SU-DHL-6 (cell line): ENCODE measurements around the gene DNER.

Source experiments
- H2AFZ ChIP-seq: fragments of 200-600 bp; sonication (generic); 2 replicates; pipeline ENCODE4 v1.6.1; 2014; ENCODE audit warnings: low read depth, mild to moderate bottlenecking, moderate library complexity, mixed read lengths, antibody characterized with exemption, low read length; ENCODE audit not compliant: severe bottlenecking
- H3F3A ChIP-seq: fragments of 200-600 bp; shearing (Covaris generic); 2 replicates; pipeline ENCODE4 v1.6.0; 2016; ENCODE audit warnings: antibody characterized with exemption, mild to moderate bottlenecking; ENCODE audit not compliant: insufficient read depth
- H3K27ac ChIP-seq: fragments of 200-600 bp; sonication (generic); 2 replicates; pipeline ENCODE4 v1.5.1; 2016; ENCODE audit warnings: low read depth, mild to moderate bottlenecking, low read length, moderate library complexity, mixed read lengths
- H3K27me3 ChIP-seq: fragments of 200-600 bp; sonication (generic), shearing (Covaris generic); 2 replicates; pipeline ENCODE4 v1.6.0; 2014; ENCODE audit warnings: mild to moderate bottlenecking, low read length
- H3K36me3 ChIP-seq: fragments of 200-600 bp; sonication (generic); 2 replicates; pipeline ENCODE4 v1.6.1; 2014; ENCODE audit warnings: mild to moderate bottlenecking, low read length, mixed read lengths
- H3K4me2 ChIP-seq: fragments of 300-600, 200-600 bp; shearing (Covaris generic), sonication (generic); 2 replicates; pipeline ENCODE4 v1.6.0; 2014; ENCODE audit warnings: low read length, low read depth, mild to moderate bottlenecking; ENCODE audit not compliant: poor library complexity, severe bottlenecking
- H3K4me3 ChIP-seq: fragments of 200-600 bp; sonication (generic); 2 replicates; pipeline ENCODE4 v1.5.1; 2014; ENCODE audit warnings: antibody characterized with exemption, low read length, mild to moderate bottlenecking, mixed read lengths; ENCODE audit not compliant: insufficient read depth, poor library complexity, severe bottlenecking
- H3K79me2 ChIP-seq: fragments of 200-600 bp; sonication (generic); 2 replicates; pipeline ENCODE4 v1.6.1; 2014; ENCODE audit warnings: mild to moderate bottlenecking, low read length, moderate library complexity; ENCODE audit not compliant: insufficient read depth
- H3K9ac ChIP-seq: fragments of 200-600 bp; sonication (generic); 2 replicates; pipeline ENCODE4 v1.7.0; 2014; ENCODE audit warnings: mild to moderate bottlenecking, low read length
- H3K9me2 ChIP-seq: fragments of 200-600 bp; sonication (generic); replicated peaks from 2 replicates; pipeline ENCODE4 v1.6.1; 2014; ENCODE audit warnings: low read length; ENCODE audit not compliant: insufficient read depth
- H3K9me3 ChIP-seq: fragments of 200-600 bp; sonication (generic); 2 replicates; pipeline ENCODE4 v1.6.1; 2014; ENCODE audit warnings: low read length, mixed read lengths; ENCODE audit not compliant: insufficient read depth
- H4K20me1 ChIP-seq: fragments of 200-600 bp; sonication (generic); 2 replicates; pipeline ENCODE4 v1.6.1; 2014; ENCODE audit warnings: low read depth, mild to moderate bottlenecking, antibody characterized with exemption, low read length, moderate library complexity, mixed read lengths
- CTCF ChIP-seq: fragments of 200-600 bp; sonication (generic); IDR thresholded peaks from one replicate; pipeline ENCODE4 v1.5.1; 2017; ENCODE audit warnings: antibody characterized with exemption, mild to moderate bottlenecking, low read length, moderate library complexity; ENCODE audit not compliant: insufficient read depth, poor library complexity, severe bottlenecking
- EZH2phosphoT487 ChIP-seq: fragments of 200-600 bp; sonication (generic), shearing (Covaris generic); conservative IDR thresholded peaks from 2 replicates; pipeline ENCODE4 v1.6.1; 2018; ENCODE audit warnings: mild to moderate bottlenecking, antibody characterized with exemption, low read length, moderate library complexity, mixed read lengths

The DNER gene

DNA sequence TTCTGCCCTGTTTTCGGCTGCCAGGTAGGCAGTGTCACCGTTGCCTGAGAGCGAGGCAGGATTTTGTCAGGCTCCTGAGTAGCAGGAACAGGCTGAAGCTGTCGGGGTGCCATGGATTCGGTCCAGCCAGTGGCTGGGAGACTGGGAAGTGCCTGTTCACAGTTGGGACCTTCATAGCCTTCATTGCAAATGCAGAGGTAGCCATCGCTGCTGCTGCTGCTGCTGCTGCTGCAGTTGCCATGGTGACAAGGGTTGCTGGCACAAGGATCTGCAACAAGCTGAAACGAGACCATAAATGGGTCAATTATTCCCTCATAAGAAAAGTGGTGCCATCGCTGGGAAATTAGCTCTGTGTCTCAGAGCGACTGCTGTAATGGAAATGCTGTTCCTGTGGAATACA, 122.7 kb downstream of the DNER start:
- H2AFZ ChIP-seq = no peak overlapping the region
- no peaks in the 10 kb centered on the region for H3K36me3 ChIP-seq
- H3K27me3 ChIP-seq = no peaks in the 10 kb centered on the region
- H3F3A ChIP-seq = no peaks in the 10 kb centered on the region
- no peaks in the 10 kb centered on the region for H4K20me1 ChIP-seq
- H3K9me2 ChIP-seq = no peaks in the 10 kb centered on the region
- no peaks in the 10 kb centered on the region for H3K9me3 ChIP-seq
- H3K79me2 ChIP-seq = no peaks in the 10 kb centered on the region
- no peak overlapping the region for H3K27ac ChIP-seq
- no peak for TF ChIP-seq EZH2phosphoT487
- TF ChIP-seq CTCF = no peak
- H3K9ac ChIP-seq = no peak overlapping the region
- no peak overlapping the region for H3K4me3 ChIP-seq
- no peak overlapping the region for H3K4me2 ChIP-seq

DNA sequence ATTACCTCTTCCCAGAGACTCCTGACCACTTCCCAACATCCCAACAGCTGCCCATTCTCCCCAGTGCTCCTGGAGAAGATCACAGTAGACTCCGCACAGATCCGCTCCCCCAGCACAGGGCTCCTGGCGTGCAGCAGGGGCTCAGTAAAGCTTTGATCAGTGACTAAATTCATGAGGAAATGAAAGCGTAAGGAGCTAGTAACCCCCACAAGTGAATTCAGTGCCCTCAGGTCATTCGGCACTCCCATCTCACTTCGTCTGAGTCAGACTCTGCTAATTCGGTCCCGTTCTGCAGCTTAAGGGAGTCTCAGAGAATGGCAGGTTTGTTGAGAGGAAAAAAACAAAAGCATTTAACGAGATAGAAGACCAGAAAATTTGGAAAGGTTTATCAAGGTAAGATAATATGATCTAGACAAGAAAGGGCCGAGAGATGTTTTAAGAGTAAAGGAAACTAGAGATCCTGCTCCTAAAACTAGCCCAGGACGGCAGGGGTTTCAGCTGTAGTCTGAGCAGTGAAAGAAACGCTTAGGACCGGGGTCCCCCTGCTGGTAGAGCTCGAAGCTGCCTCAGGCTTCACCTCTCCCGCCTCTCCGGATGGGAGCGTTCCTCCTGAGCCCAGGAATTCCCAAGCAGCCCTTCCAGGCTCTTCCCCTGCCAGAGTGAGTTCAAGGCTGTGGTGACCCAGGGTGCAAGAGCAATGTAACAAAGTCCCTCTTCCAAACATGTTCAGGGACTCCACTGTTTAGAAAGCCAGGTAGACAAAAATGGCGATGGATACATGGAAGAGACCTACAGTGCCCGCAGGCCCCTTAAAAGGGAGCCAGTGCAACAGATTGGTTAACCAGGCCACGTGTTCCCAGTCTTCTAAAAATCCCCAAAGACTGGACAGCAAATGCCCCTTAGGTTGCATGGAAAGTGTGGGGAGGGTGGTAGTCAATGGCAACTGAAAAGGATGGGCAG, 127.3 kb downstream of the DNER start:
- no peaks in the 10 kb centered on the region for H3K79me2 ChIP-seq
- no peak overlapping the region for H3K4me3 ChIP-seq
- no peaks in the 10 kb centered on the region for H3F3A ChIP-seq
- H3K36me3 ChIP-seq = no peaks in the 10 kb centered on the region
- no peaks in the 10 kb centered on the region for H3K27me3 ChIP-seq
- H3K4me2 ChIP-seq = no peak overlapping the region
- H3K9me2 ChIP-seq = no peaks in the 10 kb centered on the region
- no peaks in the 10 kb centered on the region for H4K20me1 ChIP-seq
- H3K27ac ChIP-seq = no peak overlapping the region
- no peak overlapping the region for H3K9ac ChIP-seq
- no peak overlapping the region for H2AFZ ChIP-seq
- no peaks in the 10 kb centered on the region for H3K9me3 ChIP-seq
- TF ChIP-seq CTCF = peak; percentile 56
- TF ChIP-seq EZH2phosphoT487 = no peak

GRCh38 chr2:229586012-229586411, 128.3 kb downstream of the DNER start:
- no peaks in the 10 kb centered on the region for H3F3A ChIP-seq
- H3K9me3 ChIP-seq = no peaks in the 10 kb centered on the region
- no peaks in the 10 kb centered on the region for H3K27me3 ChIP-seq
- TF ChIP-seq EZH2phosphoT487 = no peak
- TF ChIP-seq CTCF = no peak
- H3K9ac ChIP-seq = no peak overlapping the region
- no peak overlapping the region for H3K4me3 ChIP-seq
- no peak overlapping the region for H3K27ac ChIP-seq
- no peaks in the 10 kb centered on the region for H3K36me3 ChIP-seq
- H3K9me2 ChIP-seq = no peaks in the 10 kb centered on the region
- no peaks in the 10 kb centered on the region for H4K20me1 ChIP-seq
- no peaks in the 10 kb centered on the region for H3K79me2 ChIP-seq
- H3K4me2 ChIP-seq = no peak overlapping the region
- no peak overlapping the region for H2AFZ ChIP-seq
